ENCODE measurements around the gene LRRC34. TPM values are rescaled to one million over a fixed set of nuclear protein-coding genes. Genes with fewer than 3 reads are reported as not detected.

The LRRC34 gene
- total and polyA plus RNA-seq, 9 of the 15 experiments (the other 6 are each of a cell fraction or from before 2014, with no cell fraction given), result 0.17 to 0.30 TPM; not detected in 7

DNA sequence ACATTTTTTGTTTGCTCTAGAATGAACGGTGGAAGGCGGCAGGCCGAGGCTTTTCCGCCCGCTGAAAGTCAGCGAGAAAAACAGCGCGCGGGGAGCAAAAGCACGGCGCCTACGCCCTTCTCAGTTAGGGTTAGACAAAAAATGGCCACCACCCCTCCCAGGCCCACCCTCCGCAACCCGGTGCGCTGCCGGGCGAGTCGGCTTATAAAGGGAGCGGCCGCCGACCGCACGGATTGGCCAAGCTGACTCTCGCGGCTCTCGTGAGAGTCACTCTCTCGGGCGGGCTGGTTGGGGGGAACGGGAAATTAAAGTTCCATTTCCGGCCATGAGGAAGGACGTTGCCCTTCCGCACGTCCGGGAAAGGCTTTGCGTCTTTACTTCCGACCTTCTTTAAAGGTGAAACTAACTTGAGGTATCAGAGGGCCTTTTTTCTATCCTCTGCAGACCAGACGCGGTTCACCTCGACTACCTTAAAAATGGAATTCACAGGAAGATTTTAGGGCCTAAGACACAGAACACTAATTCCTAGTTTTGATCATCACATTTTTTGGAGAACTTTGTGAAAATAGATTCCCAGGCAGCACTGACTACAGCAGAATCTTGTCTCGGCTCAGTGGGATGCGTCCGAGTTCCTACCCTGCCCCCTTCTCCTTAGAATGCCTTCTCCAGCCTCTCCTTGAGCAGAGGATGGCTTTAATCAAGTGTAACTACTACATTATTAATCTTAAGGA lies 47.7 kb downstream of the LRRC34 start, which contains the start of gene TERC (continued):
- TF ChIP-seq, protein P1, sequence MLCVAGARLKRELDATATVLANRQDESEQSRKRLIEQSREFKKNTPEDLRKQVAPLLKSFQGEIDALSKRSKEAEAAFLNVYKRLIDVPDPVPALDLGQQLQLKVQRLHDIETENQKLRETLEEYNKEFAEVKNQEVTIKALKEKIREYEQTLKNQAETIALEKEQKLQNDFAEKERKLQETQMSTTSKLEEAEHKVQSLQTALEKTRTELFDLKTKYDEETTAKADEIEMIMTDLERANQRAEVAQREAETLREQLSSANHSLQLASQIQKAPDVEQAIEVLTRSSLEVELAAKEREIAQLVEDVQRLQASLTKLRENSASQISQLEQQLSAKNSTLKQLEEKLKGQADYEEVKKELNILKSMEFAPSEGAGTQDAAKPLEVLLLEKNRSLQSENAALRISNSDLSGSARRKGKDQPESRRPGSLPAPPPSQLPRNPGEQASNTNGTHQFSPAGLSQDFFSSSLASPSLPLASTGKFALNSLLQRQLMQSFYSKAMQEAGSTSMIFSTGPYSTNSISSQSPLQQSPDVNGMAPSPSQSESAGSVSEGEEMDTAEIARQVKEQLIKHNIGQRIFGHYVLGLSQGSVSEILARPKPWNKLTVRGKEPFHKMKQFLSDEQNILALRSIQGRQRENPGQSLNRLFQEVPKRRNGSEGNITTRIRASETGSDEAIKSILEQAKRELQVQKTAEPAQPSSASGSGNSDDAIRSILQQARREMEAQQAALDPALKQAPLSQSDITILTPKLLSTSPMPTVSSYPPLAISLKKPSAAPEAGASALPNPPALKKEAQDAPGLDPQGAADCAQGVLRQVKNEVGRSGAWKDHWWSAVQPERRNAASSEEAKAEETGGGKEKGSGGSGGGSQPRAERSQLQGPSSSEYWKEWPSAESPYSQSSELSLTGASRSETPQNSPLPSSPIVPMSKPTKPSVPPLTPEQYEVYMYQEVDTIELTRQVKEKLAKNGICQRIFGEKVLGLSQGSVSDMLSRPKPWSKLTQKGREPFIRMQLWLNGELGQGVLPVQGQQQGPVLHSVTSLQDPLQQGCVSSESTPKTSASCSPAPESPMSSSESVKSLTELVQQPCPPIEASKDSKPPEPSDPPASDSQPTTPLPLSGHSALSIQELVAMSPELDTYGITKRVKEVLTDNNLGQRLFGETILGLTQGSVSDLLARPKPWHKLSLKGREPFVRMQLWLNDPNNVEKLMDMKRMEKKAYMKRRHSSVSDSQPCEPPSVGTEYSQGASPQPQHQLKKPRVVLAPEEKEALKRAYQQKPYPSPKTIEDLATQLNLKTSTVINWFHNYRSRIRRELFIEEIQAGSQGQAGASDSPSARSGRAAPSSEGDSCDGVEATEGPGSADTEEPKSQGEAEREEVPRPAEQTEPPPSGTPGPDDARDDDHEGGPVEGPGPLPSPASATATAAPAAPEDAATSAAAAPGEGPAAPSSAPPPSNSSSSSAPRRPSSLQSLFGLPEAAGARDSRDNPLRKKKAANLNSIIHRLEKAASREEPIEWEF (CRISPR knock-in tag; IDR thresholded peaks at IDR 0.05), result no peak
- TF ChIP-seq ESRRB (CRISPR knock-in tag; IDR thresholded peaks at IDR 0.05; ENCODE audit: borderline replicate concordance), result no peak
- no peak for TF ChIP-seq RUNX1 (IDR thresholded peaks at IDR 0.05; ENCODE audit: low read depth)
- TF ChIP-seq JUND (IDR thresholded peaks at IDR 0.05; ENCODE audit: borderline replicate concordance, low read depth, low read length), result peak; percentile 18; the same call in 1 of the 2 replicates
- no peak for TF ChIP-seq JUND (tag; IDR thresholded peaks at IDR 0.05; ENCODE audit: borderline replicate concordance, low read depth, low read length)
- no peak for TF ChIP-seq PRMT5 (CRISPR knock-in tag; IDR thresholded peaks at IDR 0.05)
- TF ChIP-seq, protein P2, sequence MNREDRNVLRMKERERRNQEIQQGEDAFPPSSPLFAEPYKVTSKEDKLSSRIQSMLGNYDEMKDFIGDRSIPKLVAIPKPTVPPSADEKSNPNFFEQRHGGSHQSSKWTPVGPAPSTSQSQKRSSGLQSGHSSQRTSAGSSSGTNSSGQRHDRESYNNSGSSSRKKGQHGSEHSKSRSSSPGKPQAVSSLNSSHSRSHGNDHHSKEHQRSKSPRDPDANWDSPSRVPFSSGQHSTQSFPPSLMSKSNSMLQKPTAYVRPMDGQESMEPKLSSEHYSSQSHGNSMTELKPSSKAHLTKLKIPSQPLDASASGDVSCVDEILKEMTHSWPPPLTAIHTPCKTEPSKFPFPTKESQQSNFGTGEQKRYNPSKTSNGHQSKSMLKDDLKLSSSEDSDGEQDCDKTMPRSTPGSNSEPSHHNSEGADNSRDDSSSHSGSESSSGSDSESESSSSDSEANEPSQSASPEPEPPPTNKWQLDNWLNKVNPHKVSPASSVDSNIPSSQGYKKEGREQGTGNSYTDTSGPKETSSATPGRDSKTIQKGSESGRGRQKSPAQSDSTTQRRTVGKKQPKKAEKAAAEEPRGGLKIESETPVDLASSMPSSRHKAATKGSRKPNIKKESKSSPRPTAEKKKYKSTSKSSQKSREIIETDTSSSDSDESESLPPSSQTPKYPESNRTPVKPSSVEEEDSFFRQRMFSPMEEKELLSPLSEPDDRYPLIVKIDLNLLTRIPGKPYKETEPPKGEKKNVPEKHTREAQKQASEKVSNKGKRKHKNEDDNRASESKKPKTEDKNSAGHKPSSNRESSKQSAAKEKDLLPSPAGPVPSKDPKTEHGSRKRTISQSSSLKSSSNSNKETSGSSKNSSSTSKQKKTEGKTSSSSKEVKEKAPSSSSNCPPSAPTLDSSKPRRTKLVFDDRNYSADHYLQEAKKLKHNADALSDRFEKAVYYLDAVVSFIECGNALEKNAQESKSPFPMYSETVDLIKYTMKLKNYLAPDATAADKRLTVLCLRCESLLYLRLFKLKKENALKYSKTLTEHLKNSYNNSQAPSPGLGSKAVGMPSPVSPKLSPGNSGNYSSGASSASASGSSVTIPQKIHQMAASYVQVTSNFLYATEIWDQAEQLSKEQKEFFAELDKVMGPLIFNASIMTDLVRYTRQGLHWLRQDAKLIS (CRISPR knock-in tag; IDR thresholded peaks at IDR 0.05), result peak; percentile 10; the same call in 1 of the 2 replicates
- TF ChIP-seq THRAP3 (IDR thresholded peaks at IDR 0.05; ENCODE audit: borderline replicate concordance), result no peak
- no peak for TF ChIP-seq TCFL5 (CRISPR knock-in tag; conservative IDR thresholded peaks at IDR 0.05)
- TF ChIP-seq TRIM24 (IDR thresholded peaks at IDR 0.05), result no peak
- peak; percentile 79 for TF ChIP-seq ZFX (CRISPR knock-in tag; IDR thresholded peaks at IDR 0.05)
- TF ChIP-seq, protein P3, sequence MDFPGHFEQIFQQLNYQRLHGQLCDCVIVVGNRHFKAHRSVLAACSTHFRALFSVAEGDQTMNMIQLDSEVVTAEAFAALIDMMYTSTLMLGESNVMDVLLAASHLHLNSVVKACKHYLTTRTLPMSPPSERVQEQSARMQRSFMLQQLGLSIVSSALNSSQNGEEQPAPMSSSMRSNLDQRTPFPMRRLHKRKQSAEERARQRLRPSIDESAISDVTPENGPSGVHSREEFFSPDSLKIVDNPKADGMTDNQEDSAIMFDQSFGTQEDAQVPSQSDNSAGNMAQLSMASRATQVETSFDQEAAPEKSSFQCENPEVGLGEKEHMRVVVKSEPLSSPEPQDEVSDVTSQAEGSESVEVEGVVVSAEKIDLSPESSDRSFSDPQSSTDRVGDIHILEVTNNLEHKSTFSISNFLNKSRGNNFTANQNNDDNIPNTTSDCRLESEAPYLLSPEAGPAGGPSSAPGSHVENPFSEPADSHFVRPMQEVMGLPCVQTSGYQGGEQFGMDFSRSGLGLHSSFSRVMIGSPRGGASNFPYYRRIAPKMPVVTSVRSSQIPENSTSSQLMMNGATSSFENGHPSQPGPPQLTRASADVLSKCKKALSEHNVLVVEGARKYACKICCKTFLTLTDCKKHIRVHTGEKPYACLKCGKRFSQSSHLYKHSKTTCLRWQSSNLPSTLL (IDR thresholded peaks at IDR 0.05), result no peak
- no peak for TF ChIP-seq ZNF133 (CRISPR knock-in tag; IDR thresholded peaks at IDR 0.05)
- TF ChIP-seq, protein P4, sequence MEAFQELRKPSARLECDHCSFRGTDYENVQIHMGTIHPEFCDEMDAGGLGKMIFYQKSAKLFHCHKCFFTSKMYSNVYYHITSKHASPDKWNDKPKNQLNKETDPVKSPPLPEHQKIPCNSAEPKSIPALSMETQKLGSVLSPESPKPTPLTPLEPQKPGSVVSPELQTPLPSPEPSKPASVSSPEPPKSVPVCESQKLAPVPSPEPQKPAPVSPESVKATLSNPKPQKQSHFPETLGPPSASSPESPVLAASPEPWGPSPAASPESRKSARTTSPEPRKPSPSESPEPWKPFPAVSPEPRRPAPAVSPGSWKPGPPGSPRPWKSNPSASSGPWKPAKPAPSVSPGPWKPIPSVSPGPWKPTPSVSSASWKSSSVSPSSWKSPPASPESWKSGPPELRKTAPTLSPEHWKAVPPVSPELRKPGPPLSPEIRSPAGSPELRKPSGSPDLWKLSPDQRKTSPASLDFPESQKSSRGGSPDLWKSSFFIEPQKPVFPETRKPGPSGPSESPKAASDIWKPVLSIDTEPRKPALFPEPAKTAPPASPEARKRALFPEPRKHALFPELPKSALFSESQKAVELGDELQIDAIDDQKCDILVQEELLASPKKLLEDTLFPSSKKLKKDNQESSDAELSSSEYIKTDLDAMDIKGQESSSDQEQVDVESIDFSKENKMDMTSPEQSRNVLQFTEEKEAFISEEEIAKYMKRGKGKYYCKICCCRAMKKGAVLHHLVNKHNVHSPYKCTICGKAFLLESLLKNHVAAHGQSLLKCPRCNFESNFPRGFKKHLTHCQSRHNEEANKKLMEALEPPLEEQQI (IDR thresholded peaks at IDR 0.05), result peak; percentile 78; the same call in 1 of the 2 replicates
